ENCODE measurements around the gene RPS6KA3.

DNA sequence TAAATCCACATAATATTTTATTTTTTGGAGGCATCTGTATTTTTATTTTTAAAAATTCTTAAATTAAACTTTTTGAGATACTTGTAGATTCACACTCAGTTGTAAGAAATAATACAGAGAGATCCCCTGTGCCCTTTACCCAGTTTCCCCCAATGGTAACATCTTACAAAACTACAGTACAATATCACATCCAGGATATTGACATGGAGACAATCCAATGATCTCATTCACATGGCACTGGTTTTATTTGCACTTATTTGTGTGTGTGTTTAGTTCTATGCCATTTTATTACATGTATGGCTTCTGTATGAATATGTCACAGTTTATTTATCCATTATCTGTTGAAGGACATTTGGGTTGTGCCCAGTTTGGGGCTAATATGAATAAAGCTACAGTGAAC lies 89.6 kb downstream of the RPS6KA3 start:
- TF ChIP-seq, protein P1, sequence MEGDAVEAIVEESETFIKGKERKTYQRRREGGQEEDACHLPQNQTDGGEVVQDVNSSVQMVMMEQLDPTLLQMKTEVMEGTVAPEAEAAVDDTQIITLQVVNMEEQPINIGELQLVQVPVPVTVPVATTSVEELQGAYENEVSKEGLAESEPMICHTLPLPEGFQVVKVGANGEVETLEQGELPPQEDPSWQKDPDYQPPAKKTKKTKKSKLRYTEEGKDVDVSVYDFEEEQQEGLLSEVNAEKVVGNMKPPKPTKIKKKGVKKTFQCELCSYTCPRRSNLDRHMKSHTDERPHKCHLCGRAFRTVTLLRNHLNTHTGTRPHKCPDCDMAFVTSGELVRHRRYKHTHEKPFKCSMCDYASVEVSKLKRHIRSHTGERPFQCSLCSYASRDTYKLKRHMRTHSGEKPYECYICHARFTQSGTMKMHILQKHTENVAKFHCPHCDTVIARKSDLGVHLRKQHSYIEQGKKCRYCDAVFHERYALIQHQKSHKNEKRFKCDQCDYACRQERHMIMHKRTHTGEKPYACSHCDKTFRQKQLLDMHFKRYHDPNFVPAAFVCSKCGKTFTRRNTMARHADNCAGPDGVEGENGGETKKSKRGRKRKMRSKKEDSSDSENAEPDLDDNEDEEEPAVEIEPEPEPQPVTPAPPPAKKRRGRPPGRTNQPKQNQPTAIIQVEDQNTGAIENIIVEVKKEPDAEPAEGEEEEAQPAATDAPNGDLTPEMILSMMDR (IDR thresholded peaks at IDR 0.05): no peak
- no peak for TF ChIP-seq POLR2A (IDR thresholded peaks at IDR 0.05)
- no peak for TF ChIP-seq EP300 (IDR thresholded peaks at IDR 0.05)
